HG03139 (cell line): ENCODE measurements around the gene NRARP.

Experiments used
- ATAC-seq: cut with Tn5 transposase; IDR thresholded peaks from one replicate; pipeline ENCODE4 v1.9.1; 2021; ENCODE audit not compliant: unreplicated experiment

Gene NRARP

GRCh38 chr9:137311986-137312851, 10.1 kb upstream of the NRARP start:
- ATAC-seq = no peak

GRCh38 chr9:137311171-137311985, 9.3 kb upstream of the NRARP start:
- ATAC-seq = no peak

- no peak for ATAC-seq
Observed at GRCh38 chr9:137310189-137311052, 8.3 kb upstream of the NRARP start.

- no peak for ATAC-seq
Observed at GRCh38 chr9:137309368-137310188, 7.5 kb upstream of the NRARP start.

- ATAC-seq = no peak
Observed at GRCh38 chr9:137308057-137308619, 6.1 kb upstream of the NRARP start.

- ATAC-seq = no peak
Observed at GRCh38 chr9:137307255-137308056, 5.4 kb upstream of the NRARP start.

- ATAC-seq = no peak
Observed at GRCh38 chr9:137306850-137307254, 4.8 kb upstream of the NRARP start.

- no peak for ATAC-seq
Observed at GRCh38 chr9:137306066-137306849, 4.2 kb upstream of the NRARP start.

GRCh38 chr9:137305798-137306065, 3.7 kb upstream of the NRARP start:
- ATAC-seq = no peak

GRCh38 chr9:137305060-137305797, 3.2 kb upstream of the NRARP start:
- ATAC-seq = no peak

GRCh38 chr9:137304383-137305059, 2.5 kb upstream of the NRARP start:
- ATAC-seq = no peak

- ATAC-seq = no peak
Observed at GRCh38 chr9:137303893-137304382, 1.9 kb upstream of the NRARP start.

- no peak for ATAC-seq
Observed at GRCh38 chr9:137303151-137303892, 1.3 kb upstream of the NRARP start.

- ATAC-seq = no peak
Observed at GRCh38 chr9:137302449-137303150, 529 bp upstream of the NRARP start.

- peak; percentile 16 for ATAC-seq
Observed at GRCh38 chr9:137301081-137301947, 757 bp downstream of the NRARP start.
